ELF-1 (cell line): Measurements from ENCODE around the gene RELN.
"Not testable (repeated sequence)": the region's sequence is repeated elsewhere in the genome, so short reads cannot be mapped to it uniquely, and the experiment has no call there.

ENCODE experiments used
- DNase-seq: peaks from one replicate; pipeline ENCODE4 v3.0.0-alpha.2; 2016; ENCODE audit warnings: low read depth, low spot score

Gene RELN

GRCh38 chr7:103944230-103944900 is 45.1 kb downstream of the RELN start:
- DNase-seq: no peak

GRCh38 chr7:103941976-103942375 is 47.5 kb downstream of the RELN start:
- no peak for DNase-seq

- no peak for DNase-seq
These were observed 48.8 kb downstream of the RELN start for GRCh38 chr7:103940382-103941268.

GRCh38 chr7:103937680-103938079 is 51.8 kb downstream of the RELN start:
- no peak for DNase-seq

GRCh38 chr7:103936558-103936957 is 52.9 kb downstream of the RELN start:
- DNase-seq: no peak

- DNase-seq: no peak
These were observed 55.0 kb downstream of the RELN start for GRCh38 chr7:103934508-103934907.

GRCh38 chr7:103932389-103932788 is 57.1 kb downstream of the RELN start:
- DNase-seq: no peak

GRCh38 chr7:103929901-103930311 is 59.6 kb downstream of the RELN start:
- no peak for DNase-seq

GRCh38 chr7:103928581-103928980 is 60.9 kb downstream of the RELN start:
- DNase-seq: no peak

- no peak for DNase-seq
These were observed 65.3 kb downstream of the RELN start for GRCh38 chr7:103924184-103924583.

GRCh38 chr7:103922407-103922806 is 67.1 kb downstream of the RELN start:
- DNase-seq: no peak

GRCh38 chr7:103921692-103922091 is 67.8 kb downstream of the RELN start:
- no peak for DNase-seq

- DNase-seq: no peak
These were observed 70.1 kb downstream of the RELN start for GRCh38 chr7:103919272-103919868.

- no peak for DNase-seq
These were observed 70.7 kb downstream of the RELN start for GRCh38 chr7:103918631-103919271.

- DNase-seq: no peak
These were observed 73.6 kb downstream of the RELN start for GRCh38 chr7:103915680-103916357.

GRCh38 chr7:103914147-103914899 is 75.1 kb downstream of the RELN start:
- no peak for DNase-seq

GRCh38 chr7:103912891-103913605 is 76.4 kb downstream of the RELN start:
- no peak for DNase-seq

- DNase-seq: not testable (repeated sequence)
These were observed 78.4 kb downstream of the RELN start for GRCh38 chr7:103911015-103911414.

GRCh38 chr7:103905997-103906396 is 83.5 kb downstream of the RELN start:
- no peak for DNase-seq

GRCh38 chr7:103902917-103903316 is 86.5 kb downstream of the RELN start:
- no peak for DNase-seq
